SK-N-MC (cell line): Measurements from ENCODE around the gene MLC1.

Source experiments
- EZH2 ChIP-seq: fragments of 200-600 bp; sonication (generic); IDR thresholded peaks from one replicate; pipeline ENCODE4 v1.6.1; 2017; ENCODE audit warnings: antibody characterized with exemption
- FOXP2 ChIP-seq: optimal IDR thresholded peaks from 2 replicates; pipeline ENCODE3; 2011; ENCODE audit warnings: mild to moderate bottlenecking, moderate library complexity; ENCODE audit not compliant: insufficient read depth; ENCODE audit errors: extremely low read length, control extremely low read depth
- POLR2AphosphoS5 ChIP-seq: IDR thresholded peaks from 2 replicates; pipeline ENCODE4 v1.6.1; 2012; ENCODE audit warnings: mild to moderate bottlenecking, low read depth, low read length, borderline replicate concordance

DNA sequence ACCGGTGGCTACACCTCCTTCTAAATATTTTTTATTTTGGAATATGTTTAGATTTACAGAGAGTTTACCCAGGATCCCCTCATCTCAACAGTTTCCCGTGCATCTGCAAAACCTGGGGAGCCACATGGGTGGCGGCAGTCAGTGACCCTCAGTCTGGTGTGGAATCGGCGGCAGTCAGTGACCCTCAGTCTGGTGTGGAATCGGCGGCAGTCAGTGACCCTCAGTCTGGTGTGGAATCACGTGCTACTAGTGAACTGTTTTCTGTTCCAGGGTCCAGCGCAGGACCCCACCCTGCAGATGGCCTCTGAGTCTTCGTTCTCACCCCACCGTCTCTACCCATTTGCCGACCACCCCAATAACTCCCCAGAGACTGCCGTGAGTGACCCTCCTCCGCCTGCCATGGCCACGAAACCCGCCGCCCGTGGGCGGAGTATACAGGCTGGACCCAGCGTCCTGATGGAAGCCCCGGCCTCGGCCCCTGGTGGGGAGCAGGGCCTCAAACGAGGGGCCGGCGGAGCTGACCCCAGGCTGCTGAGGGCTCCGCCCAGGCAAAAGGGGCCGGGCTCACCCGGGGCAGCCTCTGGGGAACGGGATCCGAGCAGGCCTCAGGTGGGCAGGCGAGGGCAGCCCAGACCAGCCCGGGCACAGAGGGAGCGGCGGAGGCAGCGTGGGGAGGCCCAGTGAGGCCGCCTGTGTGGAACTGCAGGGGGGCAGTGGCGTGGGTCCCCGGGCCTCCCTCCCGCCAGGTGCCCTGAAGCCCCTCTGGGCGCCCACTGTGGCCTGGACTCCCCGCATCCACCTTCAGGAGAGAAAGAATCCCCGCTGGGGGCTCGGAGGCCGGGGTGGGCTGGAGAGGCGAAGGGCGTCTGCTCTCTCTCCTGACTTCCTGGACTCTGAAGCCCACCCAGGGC is 75.2 kb downstream of the MLC1 start:
- TF ChIP-seq EZH2: no peak
- no peak for TF ChIP-seq POLR2AphosphoS5
- TF ChIP-seq FOXP2: no peak
